ENCODE measurements around the gene NDN. TPM values are rescaled to one million over a fixed set of nuclear protein-coding genes. Genes with fewer than 3 reads are reported as not detected.

The NDN gene, protein sequence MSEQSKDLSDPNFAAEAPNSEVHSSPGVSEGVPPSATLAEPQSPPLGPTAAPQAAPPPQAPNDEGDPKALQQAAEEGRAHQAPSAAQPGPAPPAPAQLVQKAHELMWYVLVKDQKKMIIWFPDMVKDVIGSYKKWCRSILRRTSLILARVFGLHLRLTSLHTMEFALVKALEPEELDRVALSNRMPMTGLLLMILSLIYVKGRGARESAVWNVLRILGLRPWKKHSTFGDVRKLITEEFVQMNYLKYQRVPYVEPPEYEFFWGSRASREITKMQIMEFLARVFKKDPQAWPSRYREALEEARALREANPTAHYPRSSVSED
- total RNA-seq: 10 to 100 TPM in 1 of 2 donors, 1 to 10 TPM in 1; 3.8 to 37.2 TPM
- polyA plus RNA-seq: 1 to 10 TPM; 3.2 to 4.1 TPM

DNA sequence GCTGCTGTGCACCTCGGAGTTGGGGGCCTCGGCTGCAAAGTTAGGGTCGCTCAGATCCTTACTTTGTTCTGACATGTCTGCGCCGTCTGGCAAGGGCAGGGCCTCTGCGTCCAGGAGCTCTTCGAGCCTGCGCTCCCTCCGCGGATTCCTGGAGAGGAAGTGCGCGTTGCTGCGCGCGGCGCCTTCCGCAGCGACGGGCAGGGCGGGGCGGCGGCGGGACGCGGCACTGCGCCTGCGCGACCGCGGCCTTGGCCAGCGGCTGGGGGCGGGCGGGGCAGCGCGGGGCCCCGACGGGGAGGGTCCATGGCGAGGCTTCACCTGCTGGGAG lies at the start of gene NDN:
Gene NDN (minus strand): TSS at position 163 of the 328 bp plus-strand sequence. CDS start 88 bp downstream, at position 75.
- TF ChIP-seq FOXA1 (IDR thresholded peaks at IDR 0.05): no peak
- TF ChIP-seq, protein P1, sequence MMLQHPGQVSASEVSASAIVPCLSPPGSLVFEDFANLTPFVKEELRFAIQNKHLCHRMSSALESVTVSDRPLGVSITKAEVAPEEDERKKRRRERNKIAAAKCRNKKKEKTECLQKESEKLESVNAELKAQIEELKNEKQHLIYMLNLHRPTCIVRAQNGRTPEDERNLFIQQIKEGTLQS (IDR thresholded peaks at IDR 0.05): no peak
- no peak for TF ChIP-seq HNF4A (conservative IDR thresholded peaks at IDR 0.05)
- TF ChIP-seq, protein P2, sequence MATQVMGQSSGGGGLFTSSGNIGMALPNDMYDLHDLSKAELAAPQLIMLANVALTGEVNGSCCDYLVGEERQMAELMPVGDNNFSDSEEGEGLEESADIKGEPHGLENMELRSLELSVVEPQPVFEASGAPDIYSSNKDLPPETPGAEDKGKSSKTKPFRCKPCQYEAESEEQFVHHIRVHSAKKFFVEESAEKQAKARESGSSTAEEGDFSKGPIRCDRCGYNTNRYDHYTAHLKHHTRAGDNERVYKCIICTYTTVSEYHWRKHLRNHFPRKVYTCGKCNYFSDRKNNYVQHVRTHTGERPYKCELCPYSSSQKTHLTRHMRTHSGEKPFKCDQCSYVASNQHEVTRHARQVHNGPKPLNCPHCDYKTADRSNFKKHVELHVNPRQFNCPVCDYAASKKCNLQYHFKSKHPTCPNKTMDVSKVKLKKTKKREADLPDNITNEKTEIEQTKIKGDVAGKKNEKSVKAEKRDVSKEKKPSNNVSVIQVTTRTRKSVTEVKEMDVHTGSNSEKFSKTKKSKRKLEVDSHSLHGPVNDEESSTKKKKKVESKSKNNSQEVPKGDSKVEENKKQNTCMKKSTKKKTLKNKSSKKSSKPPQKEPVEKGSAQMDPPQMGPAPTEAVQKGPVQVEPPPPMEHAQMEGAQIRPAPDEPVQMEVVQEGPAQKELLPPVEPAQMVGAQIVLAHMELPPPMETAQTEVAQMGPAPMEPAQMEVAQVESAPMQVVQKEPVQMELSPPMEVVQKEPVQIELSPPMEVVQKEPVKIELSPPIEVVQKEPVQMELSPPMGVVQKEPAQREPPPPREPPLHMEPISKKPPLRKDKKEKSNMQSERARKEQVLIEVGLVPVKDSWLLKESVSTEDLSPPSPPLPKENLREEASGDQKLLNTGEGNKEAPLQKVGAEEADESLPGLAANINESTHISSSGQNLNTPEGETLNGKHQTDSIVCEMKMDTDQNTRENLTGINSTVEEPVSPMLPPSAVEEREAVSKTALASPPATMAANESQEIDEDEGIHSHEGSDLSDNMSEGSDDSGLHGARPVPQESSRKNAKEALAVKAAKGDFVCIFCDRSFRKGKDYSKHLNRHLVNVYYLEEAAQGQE (IDR thresholded peaks at IDR 0.05): no peak
- TF ChIP-seq FOXA2 (IDR thresholded peaks at IDR 0.05): no peak
- no peak for TF ChIP-seq RAD21 (IDR thresholded peaks at IDR 0.05)
- no peak for TF ChIP-seq JUND (IDR thresholded peaks at IDR 0.05)
- TF ChIP-seq NR2F2 (IDR thresholded peaks at IDR 0.05): no peak
- H3K9ac ChIP-seq (ENCODE audit: low read depth in 1 of 2, low read length in 2 of 2): no peak within 1 kb of the TSS
- H3K36me3 ChIP-seq (ENCODE audit: control insufficient read depth in 4 of 4, insufficient read depth in 3 of 4, low read depth in 1 of 4, low read length in 3 of 4): no peaks in the 10 kb centered on the region
- no peaks in the 10 kb centered on the region for H3K9me3 ChIP-seq (ENCODE audit: control insufficient read depth in 4 of 4, low read length in 3 of 4)
- no peak within 1 kb of the TSS for H3K27ac ChIP-seq (ENCODE audit: low read depth in 1 of 2, low read length in 2 of 2)
- no peaks in the 10 kb centered on the region for H3K4me1 ChIP-seq (ENCODE audit: control insufficient read depth in 4 of 4, insufficient read depth in 4 of 4, low read length in 3 of 4)
- peaks cover 0 to 2% (median 0%) of the 10 kb centered on the region in 4 donors for H3K27me3 ChIP-seq (ENCODE audit: control insufficient read depth in 4 of 4, insufficient read depth in 4 of 4, low read length in 3 of 4)
- H3K4me3 ChIP-seq (ENCODE audit: low read depth in 1 of 3, low read length in 3 of 3): peak within 1 kb of the TSS in 2 of 3 donors; percentile 21 to 37
- WGBS: 27% methylated on average over 38 of the region's 38 CpGs
- peak; percentile 48 for DNase-seq (ENCODE audit: low spot score)

DNA sequence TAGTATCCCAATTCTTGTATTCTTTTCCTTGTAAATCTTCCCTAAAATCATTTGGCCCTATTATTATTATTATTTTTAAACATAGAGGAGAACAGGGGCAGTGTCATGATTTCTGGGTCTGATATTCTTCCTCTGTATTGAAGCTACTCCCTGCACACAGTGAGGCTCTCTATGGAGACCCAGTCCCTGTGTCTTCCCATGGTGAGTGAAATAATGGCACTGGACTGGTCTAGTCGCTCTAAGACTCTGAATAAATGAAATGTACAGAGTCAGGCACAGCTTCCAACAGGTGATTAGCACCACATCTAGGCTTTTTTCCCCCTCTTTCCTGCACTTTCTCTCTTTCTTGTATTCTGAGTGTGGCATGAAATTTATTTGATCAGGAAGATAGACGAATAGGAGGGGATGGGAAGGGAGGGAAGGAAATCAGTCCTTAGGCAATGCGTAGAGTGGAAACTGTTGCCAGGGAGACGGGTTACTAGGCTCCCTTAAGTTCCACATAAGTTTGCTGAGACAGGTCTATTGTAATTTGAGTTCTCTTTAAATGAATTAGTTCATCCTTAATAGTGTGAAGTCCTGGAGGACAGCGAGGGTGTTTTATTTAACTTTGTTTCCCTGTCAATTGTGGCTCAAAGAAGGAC lies 49.0 kb upstream of the NDN start:
- H3K27me3 ChIP-seq (ENCODE audit: control insufficient read depth in 4 of 4, insufficient read depth in 4 of 4, low read length in 3 of 4): no peaks in the 10 kb centered on the region
- no peak overlapping the region for H3K4me3 ChIP-seq (ENCODE audit: low read depth in 1 of 3, low read length in 3 of 3)
- TF ChIP-seq FOXA1 (IDR thresholded peaks at IDR 0.05): no peak
- TF ChIP-seq, protein P3, sequence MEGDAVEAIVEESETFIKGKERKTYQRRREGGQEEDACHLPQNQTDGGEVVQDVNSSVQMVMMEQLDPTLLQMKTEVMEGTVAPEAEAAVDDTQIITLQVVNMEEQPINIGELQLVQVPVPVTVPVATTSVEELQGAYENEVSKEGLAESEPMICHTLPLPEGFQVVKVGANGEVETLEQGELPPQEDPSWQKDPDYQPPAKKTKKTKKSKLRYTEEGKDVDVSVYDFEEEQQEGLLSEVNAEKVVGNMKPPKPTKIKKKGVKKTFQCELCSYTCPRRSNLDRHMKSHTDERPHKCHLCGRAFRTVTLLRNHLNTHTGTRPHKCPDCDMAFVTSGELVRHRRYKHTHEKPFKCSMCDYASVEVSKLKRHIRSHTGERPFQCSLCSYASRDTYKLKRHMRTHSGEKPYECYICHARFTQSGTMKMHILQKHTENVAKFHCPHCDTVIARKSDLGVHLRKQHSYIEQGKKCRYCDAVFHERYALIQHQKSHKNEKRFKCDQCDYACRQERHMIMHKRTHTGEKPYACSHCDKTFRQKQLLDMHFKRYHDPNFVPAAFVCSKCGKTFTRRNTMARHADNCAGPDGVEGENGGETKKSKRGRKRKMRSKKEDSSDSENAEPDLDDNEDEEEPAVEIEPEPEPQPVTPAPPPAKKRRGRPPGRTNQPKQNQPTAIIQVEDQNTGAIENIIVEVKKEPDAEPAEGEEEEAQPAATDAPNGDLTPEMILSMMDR (IDR thresholded peaks at IDR 0.05; ENCODE audit: low read depth, low read length, missing input control): no peak
- TF ChIP-seq, protein P2 (IDR thresholded peaks at IDR 0.05): no peak
- no peak for TF ChIP-seq JUND (IDR thresholded peaks at IDR 0.05)
- TF ChIP-seq SP1 (IDR thresholded peaks at IDR 0.05): no peak
- no peak for TF ChIP-seq YY1 (IDR thresholded peaks at IDR 0.05)
- no peak for TF ChIP-seq GABPA (IDR thresholded peaks at IDR 0.05 in 1 of 2, conservative IDR thresholded peaks at IDR 0.05 in 1 of 2)
- no peak for TF ChIP-seq EGR1 (IDR thresholded peaks at IDR 0.05; ENCODE audit: low read depth in 2 of 2)
- WGBS: 41% methylated on average over 5 of the region's 5 CpGs
- no peaks in the 10 kb centered on the region for H3K36me3 ChIP-seq (ENCODE audit: control insufficient read depth in 4 of 4, insufficient read depth in 3 of 4, low read depth in 1 of 4, low read length in 3 of 4)
- no peaks in the 10 kb centered on the region for H3K9me3 ChIP-seq (ENCODE audit: control insufficient read depth in 4 of 4, low read length in 3 of 4)
- H3K27ac ChIP-seq (ENCODE audit: low read depth in 1 of 2, low read length in 2 of 2): no peak overlapping the region
- no peak for DNase-seq (ENCODE audit: low spot score)
- no peak overlapping the region for H3K9ac ChIP-seq (ENCODE audit: low read depth in 1 of 2, low read length in 2 of 2)
- no peaks in the 10 kb centered on the region for H3K4me1 ChIP-seq (ENCODE audit: control insufficient read depth in 4 of 4, insufficient read depth in 4 of 4, low read length in 3 of 4)

Data from liver (tissue), 9 donors.